ENCODE data around the gene ADAMTSL3. TPM values are rescaled to one million over a fixed set of nuclear protein-coding genes. Genes with fewer than 3 reads are reported as not detected.
A peak's percentile ranks its signal among the peaks of the same experiment; 100 is the strongest.

The ADAMTSL3 gene
- total and polyA plus RNA-seq, 2 of the 4 experiments (the other 2 are of a cell fraction) = under 0.01 to 0.02 TPM

GRCh38 chr15:83843471-83843871, 189.5 kb downstream of the ADAMTSL3 start:
- in situ Hi-C loops (cut with MboI; ENCODE audit: low sequenced_read_pairs) (no loop called here), intact Hi-C loops (cut with micrococcal nuclease) (loop anchor here (10.0 kb wide), 1 partner anchor 639 kb away; the partner anchor contains the start of gene HDGFL3), dilution Hi-C loops (cut with HindIII; ENCODE audit: low sequenced_read_pairs, unreplicated experiment) (no loop called here)
- BruUV-seq (replicated peaks) = no TSS peak
- ChIA-PET POLR2A (ENCODE audit: unreplicated experiment) (no interaction called here), CTCF (no interaction called here)
- H3K14ac ChIP-seq (replicated peaks; ENCODE audit: low read depth, low read length) = no peak overlapping the region
- H3K9ac ChIP-seq (ENCODE audit: low read depth, low read length) = no peak overlapping the region
- no peaks in the 10 kb centered on the region for H4K20me1 ChIP-seq (ENCODE audit: insufficient read depth, low read length)
- peak overlapping the region; percentile 22; the same call in 1 of the 2 replicates for H2BK20ac ChIP-seq (ENCODE audit: low read depth, low read length)
- ATAC-seq (ENCODE audit: low read depth) = no peak
- H2AK5ac ChIP-seq (ENCODE audit: low read depth, low read length) = peak overlapping the region; percentile 33
- peak; percentile 81 for DNase-seq
- H2BK5ac ChIP-seq (ENCODE audit: low read depth, low read length, poor library complexity, severe bottlenecking) = no peak overlapping the region
- H3K23ac ChIP-seq (ENCODE audit: low read depth, low read length) = no peak overlapping the region
- H3K4ac ChIP-seq (ENCODE audit: low read depth, low read length) = no peak overlapping the region
- H3K4me3 ChIP-seq (ENCODE audit: insufficient read depth, low read depth, low read length) = no peak overlapping the region
- H3K4me2 ChIP-seq (ENCODE audit: low read depth, low read length) = no peak overlapping the region
- no peak overlapping the region for H4K8ac ChIP-seq (ENCODE audit: low read depth in 2 of 2, low read length in 2 of 2)
- H2BK15ac ChIP-seq (ENCODE audit: low read depth, low read length) = 0 out of 3 replicates have a peak overlapping the region, but pooled peaks have one; percentile 40
- no CpG with 5 or more reads among the region's 3 CpGs for WGBS, 2 experiments (ENCODE audit: extremely low coverage in 2 of 2, insufficient read length in 1 of 2)
- no peak overlapping the region for H2AK9ac ChIP-seq (replicated peaks; ENCODE audit: low read depth, low read length, poor library complexity)
- H4K91ac ChIP-seq (ENCODE audit: insufficient read depth, low read depth, low read length) = no peak overlapping the region
- 0 out of 2 replicates have a peak, but pooled peaks cover 3% of the 10 kb centered on the region for H3K9me1 ChIP-seq (ENCODE audit: insufficient read depth, low read length)
- no peak for TF ChIP-seq SMC3 (IDR thresholded peaks at IDR 0.05; ENCODE audit: low read depth, low read length)
- TF ChIP-seq CHD1 (IDR thresholded peaks at IDR 0.05; ENCODE audit: low read depth, low read length) = no peak
- no peak for TF ChIP-seq NFE2L2 (IDR thresholded peaks at IDR 0.05; ENCODE audit: low read depth, low read length)
- TF ChIP-seq RCOR1 (IDR thresholded peaks at IDR 0.05; ENCODE audit: insufficient replicate concordance, low read length) = no peak
- no peak for TF ChIP-seq MAZ (IDR thresholded peaks at IDR 0.05; ENCODE audit: borderline replicate concordance, low read depth, low read length)
- no peak for TF ChIP-seq RAD21 (IDR thresholded peaks at IDR 0.05; ENCODE audit: low read length)
- peaks cover 21% of the 10 kb centered on the region for H3K4me1 ChIP-seq (ENCODE audit: control insufficient read depth, insufficient read depth, low read length)
- H4K5ac ChIP-seq (ENCODE audit: low read depth, low read length) = no peak overlapping the region
- no peaks in the 10 kb centered on the region for H3K36me3 ChIP-seq (ENCODE audit: control insufficient read depth, insufficient read depth, low read length)
- H3K79me1 ChIP-seq (ENCODE audit: low read depth in 1 of 2, low read length in 2 of 2) = no peaks in the 10 kb centered on the region
- H3K27ac ChIP-seq (ENCODE audit: insufficient read depth, low read length) = no peak overlapping the region
- H3K27me3 ChIP-seq (ENCODE audit: control insufficient read depth, insufficient read depth, low read length) = no peaks in the 10 kb centered on the region
- peak overlapping the region; percentile 67 for H2AFZ ChIP-seq (replicated peaks; ENCODE audit: low read length, poor library complexity)
- no peaks in the 10 kb centered on the region for H3K9me3 ChIP-seq (ENCODE audit: control insufficient read depth, insufficient read depth, low read length)
- H3K18ac ChIP-seq (ENCODE audit: low read depth, low read length) = no peak overlapping the region
- no peak overlapping the region for H3K56ac ChIP-seq (ENCODE audit: extremely low read depth, insufficient read depth, low read length)
- peak overlapping the region; percentile 44; the same call in 1 of the 2 replicates for H2BK120ac ChIP-seq (ENCODE audit: low read depth, low read length)
